K562 (cell line): ENCODE measurements around the gene GRB10.

Source experiments
- ARNT ChIP-seq, 2 experiments: fragments of 450-650 bp; IDR thresholded peaks; 2 replicates each; pipeline ENCODE4 v1.6.1; 2016; ENCODE audit warnings: mild to moderate bottlenecking in 1 of 2
- E2F6 ChIP-seq, 2 experiments: IDR thresholded peaks; 2 replicates each; pipeline ENCODE4 v1.6.1; 2011; ENCODE audit warnings: borderline replicate concordance in 1 of 2, control low read depth in 1 of 2, low read depth in 1 of 2, low read length in 1 of 2, mild to moderate bottlenecking in 1 of 2, mixed read lengths in 1 of 2, moderate library complexity in 1 of 2; ENCODE audit not compliant: insufficient read depth in 1 of 2, insufficient read length in 1 of 2, poor library complexity in 1 of 2, severe bottlenecking in 1 of 2; ENCODE audit errors: extremely low read depth in 1 of 2
- HMG20A ChIP-seq: fragments of 450-650 bp; formaldehyde crosslinking; conservative IDR thresholded peaks from 2 replicates; pipeline ENCODE4 v1.4.0; 2020; ENCODE audit warnings: mild to moderate bottlenecking, mixed read lengths
- MYC ChIP-seq, 2 experiments: fragments of 250-450 bp in 1 of 2; sonication (Bioruptor Pico) in 1 of 2; IDR thresholded peaks; 2 replicates each; pipeline versions ENCODE4 v1.5.1 to v1.6.1; 2012 to 2021; ENCODE audit warnings: low read depth in 2 of 2, borderline replicate concordance in 1 of 2, improper control_type of control experiment in 1 of 2, low read length in 1 of 2, mild to moderate bottlenecking in 1 of 2, moderate library complexity in 1 of 2
- ZFP91 ChIP-seq: sonication (generic); formaldehyde crosslinking; IDR thresholded peaks from 2 replicates; pipeline ENCODE4 v1.8.0; 2022; ENCODE audit warnings: mild to moderate bottlenecking, missing genetic modification reagents
- ZFX ChIP-seq: sonication (generic); formaldehyde crosslinking; IDR thresholded peaks from 2 replicates; pipeline ENCODE4 v1.8.0; 2022; ENCODE audit warnings: mild to moderate bottlenecking, missing genetic modification reagents, moderate library complexity
- ZKSCAN1 ChIP-seq: fragments of 150-350 bp; IDR thresholded peaks from 2 replicates; pipeline ENCODE4 v1.6.1; 2016; ENCODE audit warnings: low read depth, low read length
- ZNF121 ChIP-seq: sonication (generic); formaldehyde crosslinking; conservative IDR thresholded peaks from 2 replicates; pipeline ENCODE4 v1.8.0; 2022; ENCODE audit warnings: missing genetic modification reagents

GRCh38 chr7:50718876-50719275 is 63.8 kb downstream of the GRB10 start:
- TF ChIP-seq MYC (IDR thresholded peaks at IDR 0.05; ENCODE audit: low read depth, low read length), result no peak
- TF ChIP-seq MYC (CRISPR knock-in tag; IDR thresholded peaks at IDR 0.05; ENCODE audit: borderline replicate concordance, low read depth), result no peak
- TF ChIP-seq ZKSCAN1, result no peak
- no peak for TF ChIP-seq ZFX (CRISPR knock-in tag)
- TF ChIP-seq ZFP91 (CRISPR knock-in tag), result no peak
- TF ChIP-seq ARNT (IDR thresholded peaks at IDR 0.05), result no peak
- no peak for TF ChIP-seq HMG20A (CRISPR knock-in tag)
- no peak for TF ChIP-seq E2F6 (IDR thresholded peaks at IDR 0.05; ENCODE audit: borderline replicate concordance in 1 of 2, extremely low read depth in 1 of 2, insufficient read depth in 1 of 2, insufficient read length in 1 of 2, low read depth in 1 of 2, low read length in 1 of 2, poor library complexity in 1 of 2, severe bottlenecking in 1 of 2)
- no peak for TF ChIP-seq ZNF121 (CRISPR knock-in tag)
